HG03521 (cell line): Measurements from ENCODE around the gene CDYL2.
"Not testable (repeated sequence)": the region's sequence is repeated elsewhere in the genome, so short reads cannot be mapped to it uniquely, and the experiment has no call there.

Experiments used
- ATAC-seq: cut with Tn5 transposase; IDR thresholded peaks from one replicate; pipeline ENCODE4 v1.9.1; 2021; ENCODE audit warnings: mild to moderate bottlenecking, moderate library complexity; ENCODE audit not compliant: unreplicated experiment

CDYL2 gene, protein sequence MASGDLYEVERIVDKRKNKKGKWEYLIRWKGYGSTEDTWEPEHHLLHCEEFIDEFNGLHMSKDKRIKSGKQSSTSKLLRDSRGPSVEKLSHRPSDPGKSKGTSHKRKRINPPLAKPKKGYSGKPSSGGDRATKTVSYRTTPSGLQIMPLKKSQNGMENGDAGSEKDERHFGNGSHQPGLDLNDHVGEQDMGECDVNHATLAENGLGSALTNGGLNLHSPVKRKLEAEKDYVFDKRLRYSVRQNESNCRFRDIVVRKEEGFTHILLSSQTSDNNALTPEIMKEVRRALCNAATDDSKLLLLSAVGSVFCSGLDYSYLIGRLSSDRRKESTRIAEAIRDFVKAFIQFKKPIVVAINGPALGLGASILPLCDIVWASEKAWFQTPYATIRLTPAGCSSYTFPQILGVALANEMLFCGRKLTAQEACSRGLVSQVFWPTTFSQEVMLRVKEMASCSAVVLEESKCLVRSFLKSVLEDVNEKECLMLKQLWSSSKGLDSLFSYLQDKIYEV

DNA sequence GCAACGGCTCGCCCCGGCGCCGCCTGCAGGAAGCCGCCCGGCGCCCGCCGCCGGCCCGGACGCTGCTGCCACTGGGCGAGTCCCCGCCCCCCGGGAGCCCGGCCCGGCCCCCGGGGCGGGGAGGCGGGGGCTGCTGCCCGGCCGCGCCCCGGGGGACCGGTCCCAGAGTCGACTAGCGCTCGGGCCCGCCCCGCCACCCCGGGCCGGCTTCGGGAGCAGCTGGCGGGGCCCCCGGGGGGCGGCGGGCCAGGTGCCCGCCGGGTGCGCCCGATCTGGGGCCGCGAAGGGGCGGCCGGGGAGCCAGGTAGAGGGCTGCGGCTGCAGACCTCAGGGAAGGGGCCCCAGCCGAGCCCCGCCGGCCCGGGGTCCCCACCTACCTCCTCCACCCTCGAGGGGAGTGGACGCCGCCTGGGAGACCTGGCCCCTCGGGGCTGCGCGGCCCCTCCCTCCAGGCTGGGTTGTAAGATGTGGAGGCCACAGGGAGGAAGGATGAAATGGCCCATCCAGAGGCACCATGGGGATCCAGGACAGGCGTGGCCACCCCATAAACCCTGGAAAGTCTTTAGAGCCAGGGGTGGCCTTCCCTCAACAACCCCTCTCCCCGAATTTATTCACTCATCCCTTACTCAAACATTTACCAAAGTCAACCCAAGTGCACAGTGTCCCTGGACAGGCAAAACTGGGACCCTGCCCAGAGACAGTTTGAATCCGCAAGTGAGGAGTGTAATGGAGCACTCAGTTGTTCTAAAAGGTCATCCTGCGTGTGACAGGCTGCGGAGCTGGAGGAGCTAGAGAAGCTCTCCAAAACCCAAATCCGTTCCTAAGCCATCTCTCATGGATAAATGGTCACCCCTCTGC lies at the start of gene CDYL2:
TSS of gene CDYL2 (minus strand) at position 73 of the 858 bp plus-strand sequence. CDS start 425 bp downstream, outside the sequence.
- peak; percentile 52 for ATAC-seq

- ATAC-seq = no peak
Observed at GRCh38 chr16:80852261-80852872, 48.0 kb upstream of the CDYL2 start.

GRCh38 chr16:80851831-80852230 lies 47.4 kb upstream of the CDYL2 start:
- no peak for ATAC-seq

GRCh38 chr16:80850757-80851156 lies 46.4 kb upstream of the CDYL2 start:
- no peak for ATAC-seq

- no peak for ATAC-seq
Observed at GRCh38 chr16:80848862-80849261, 44.5 kb upstream of the CDYL2 start.

GRCh38 chr16:80846680-80847079 lies 42.3 kb upstream of the CDYL2 start:
- ATAC-seq = no peak

DNA sequence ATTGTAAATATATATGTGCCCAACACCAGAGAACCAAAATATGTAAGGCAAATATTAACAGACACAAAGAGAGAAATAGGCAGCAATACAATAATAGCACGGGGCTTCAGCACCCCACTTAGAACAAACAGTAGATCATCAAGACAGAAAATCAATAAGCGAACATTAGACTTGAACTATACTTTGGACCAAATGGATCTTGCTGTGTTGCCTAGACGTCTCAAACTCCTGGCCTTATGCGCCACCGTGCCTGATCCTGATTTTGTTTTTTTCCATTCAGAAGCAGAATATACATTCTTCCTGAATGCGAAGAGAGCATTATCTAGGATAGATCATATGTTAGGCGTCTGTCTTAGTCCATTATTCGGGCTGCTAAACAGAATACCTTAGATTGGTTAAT lies 41.9 kb upstream of the CDYL2 start:
- ATAC-seq = no peak

- no peak for ATAC-seq
Observed at GRCh38 chr16:80844395-80844794, 40.0 kb upstream of the CDYL2 start.

- no peak for ATAC-seq
Observed at GRCh38 chr16:80841231-80841630, 36.8 kb upstream of the CDYL2 start.

GRCh38 chr16:80837533-80838147 lies 33.2 kb upstream of the CDYL2 start:
- ATAC-seq = no peak

DNA sequence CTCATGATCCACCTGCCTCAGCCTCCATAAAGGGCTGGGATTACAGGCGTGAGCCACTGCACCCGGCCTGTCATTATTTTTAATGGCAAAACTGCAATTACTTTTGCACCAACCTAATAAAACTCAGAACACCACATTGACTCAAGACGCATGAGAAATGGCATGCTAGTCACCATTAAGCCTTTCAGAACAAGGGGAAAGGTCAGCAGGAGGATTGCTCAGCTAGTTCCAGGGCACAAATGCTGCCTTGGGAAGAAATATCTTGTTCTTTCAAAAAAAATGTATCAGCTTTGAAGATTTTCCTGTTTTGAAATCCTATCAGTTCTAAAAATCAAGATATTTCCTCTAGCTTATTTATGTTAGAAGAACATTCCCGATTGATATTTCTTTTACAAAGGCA lies 32.4 kb upstream of the CDYL2 start:
- ATAC-seq = no peak

GRCh38 chr16:80836202-80836601 lies 31.8 kb upstream of the CDYL2 start:
- no peak for ATAC-seq

- no peak for ATAC-seq
Observed at GRCh38 chr16:80831039-80831438, 26.6 kb upstream of the CDYL2 start.

DNA sequence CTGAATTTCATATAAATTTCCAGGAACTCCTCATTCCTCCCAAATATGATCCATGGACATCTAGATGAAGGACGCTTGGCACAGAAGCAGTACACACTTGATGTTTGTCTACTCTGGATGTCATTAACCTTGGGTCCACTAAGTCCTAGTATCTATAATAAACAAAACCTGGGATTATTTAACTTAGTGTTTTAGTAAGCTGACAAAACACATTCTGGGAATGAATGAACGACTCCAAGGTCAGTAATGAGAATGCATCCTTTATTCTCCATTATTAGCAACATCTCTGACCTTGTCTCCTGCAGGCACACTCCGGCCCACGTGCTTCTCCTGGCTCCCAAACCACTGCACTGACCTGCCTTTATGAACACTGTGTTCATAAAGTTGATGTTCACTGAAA lies 24.1 kb upstream of the CDYL2 start:
- no peak for ATAC-seq

GRCh38 chr16:80827007-80827406 lies 22.6 kb upstream of the CDYL2 start:
- no peak for ATAC-seq

- no peak for ATAC-seq
Observed at GRCh38 chr16:80825365-80825758, 21.0 kb upstream of the CDYL2 start.

GRCh38 chr16:80824623-80825364 lies 20.4 kb upstream of the CDYL2 start:
- ATAC-seq = no peak

GRCh38 chr16:80819988-80820387 lies 15.6 kb upstream of the CDYL2 start:
- ATAC-seq = no peak

DNA sequence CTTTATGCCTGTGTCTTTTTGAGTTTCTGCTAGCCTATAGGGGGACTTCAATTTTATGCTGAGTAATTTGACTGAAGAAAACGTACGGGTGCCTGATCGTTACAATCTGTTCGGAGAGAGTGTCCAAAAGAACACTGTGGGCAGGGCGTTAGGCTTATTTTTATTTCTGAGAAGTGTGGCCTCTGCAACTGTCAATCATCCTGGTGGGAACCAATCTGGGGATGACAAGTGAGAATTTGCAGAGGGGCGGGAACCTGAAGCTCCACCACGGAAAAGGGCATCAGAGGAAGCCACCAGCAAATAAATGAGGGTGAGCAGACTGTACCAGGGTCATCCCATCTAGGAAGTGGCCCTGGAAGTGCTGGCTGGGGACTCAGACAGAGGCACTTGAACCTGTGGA lies 12.0 kb upstream of the CDYL2 start:
- no peak for ATAC-seq

- not testable (repeated sequence) for ATAC-seq
Observed at GRCh38 chr16:80815278-80815677, 10.9 kb upstream of the CDYL2 start.
